IPS-11a (cell line): ENCODE data around the gene ANKS3.

Experiments
- H3K4me3 ChIP-seq: one replicate; pipeline ENCODE4 v1.5.1; 2013; ENCODE audit warnings: low read depth, low read length, control low read depth

ANKS3 gene

DNA sequence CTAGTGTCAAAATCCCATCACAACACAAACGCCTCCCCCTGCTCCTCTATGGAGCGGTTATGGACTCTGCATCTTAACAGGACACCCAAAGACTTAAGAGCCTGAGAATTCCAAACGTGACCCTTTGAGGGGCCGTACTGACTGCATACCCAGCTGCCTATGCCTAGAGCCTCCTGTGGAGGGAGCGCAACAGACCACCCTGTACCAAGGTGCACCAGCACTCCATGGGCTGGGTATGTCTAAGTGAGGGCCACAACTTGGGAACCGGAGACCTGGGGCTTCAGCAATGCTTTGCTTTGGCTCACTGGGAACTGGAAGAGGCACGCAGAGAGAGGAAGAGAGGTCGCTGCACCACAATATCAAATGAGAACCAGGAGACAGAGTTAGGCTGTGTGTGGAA is 5.4 kb downstream of the ANKS3 start:
- no peak overlapping the region for H3K4me3 ChIP-seq

DNA sequence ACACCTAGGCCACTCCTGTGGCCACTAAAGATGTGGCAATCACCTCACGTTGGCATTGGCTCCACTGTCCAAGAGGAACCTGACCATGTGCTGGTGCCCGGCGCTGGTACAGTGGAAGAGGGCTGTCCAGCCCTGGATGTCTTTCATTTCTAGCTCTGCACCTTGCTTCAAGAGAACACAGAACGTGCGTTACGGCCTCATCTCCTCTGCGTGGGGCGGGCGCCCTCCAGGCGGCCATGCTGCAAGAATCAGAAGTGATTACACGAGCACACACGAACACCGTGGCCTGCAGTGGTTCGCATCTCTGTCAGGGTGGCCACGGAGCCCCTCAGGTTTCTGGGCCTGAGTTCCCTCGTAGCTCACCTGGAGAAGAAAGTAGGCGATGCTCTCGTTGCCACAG is 7.5 kb downstream of the ANKS3 start:
- H3K4me3 ChIP-seq, result no peak overlapping the region

DNA sequence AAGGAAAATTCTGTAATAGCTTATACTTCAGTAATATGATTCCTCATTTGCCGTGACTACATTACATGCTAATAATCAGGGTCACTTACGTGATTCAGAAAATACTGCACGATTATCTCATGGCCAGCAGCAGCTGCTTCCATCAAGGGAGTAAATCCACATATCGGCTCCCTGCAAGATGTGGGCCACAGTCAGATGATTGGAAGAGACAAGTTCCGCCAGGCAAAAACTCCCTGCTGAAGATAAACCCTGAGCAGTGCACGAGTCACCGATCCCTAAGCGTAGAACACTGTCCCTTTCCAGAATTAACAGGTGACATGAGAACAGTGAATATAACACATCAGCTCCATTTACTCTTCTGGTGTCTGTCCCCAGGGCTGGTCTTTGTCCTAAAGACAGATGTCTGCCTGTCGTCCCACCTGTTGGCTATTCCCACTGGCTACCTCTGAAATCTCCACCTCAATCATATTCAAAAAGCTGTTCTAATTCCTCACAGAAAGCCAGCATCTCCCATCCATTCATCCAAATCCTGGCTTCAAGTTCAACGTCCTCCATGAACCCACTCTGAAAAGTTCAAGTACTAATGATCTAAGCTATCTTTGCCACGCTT is 9.3 kb downstream of the ANKS3 start:
- no peak overlapping the region for H3K4me3 ChIP-seq

DNA sequence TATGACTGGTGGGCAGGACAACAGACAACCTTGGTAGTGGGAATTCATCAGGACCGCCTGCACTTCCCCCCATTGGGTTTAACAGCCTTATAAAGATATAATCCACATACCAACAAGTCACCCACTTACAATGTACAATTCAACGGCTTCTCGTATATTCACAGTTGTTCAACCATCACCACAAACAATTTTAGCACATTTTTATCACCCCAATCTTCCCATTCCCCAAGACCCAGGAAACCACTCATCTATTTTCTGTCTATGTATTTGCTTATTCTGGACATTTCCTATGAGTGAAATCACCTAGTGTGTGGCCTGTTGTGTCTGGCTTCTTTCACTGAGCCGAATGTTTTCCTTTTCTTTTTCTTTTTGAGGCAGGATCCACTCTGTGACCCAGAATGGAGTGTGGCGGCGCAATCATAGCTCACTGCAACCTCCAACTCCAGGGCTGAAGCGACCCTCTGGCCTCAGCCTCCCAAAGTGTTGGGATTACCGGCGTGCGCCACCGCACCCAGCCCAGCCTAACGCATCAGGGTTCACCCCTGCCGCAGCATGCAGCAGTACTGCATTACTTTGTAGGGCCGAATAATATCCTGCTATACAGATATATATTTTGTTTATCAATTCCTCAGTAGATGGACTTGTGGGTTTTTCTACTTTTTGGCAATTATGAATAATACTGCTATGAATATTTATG is 10.9 kb downstream of the ANKS3 start:
- H3K4me3 ChIP-seq, result no peak overlapping the region

DNA sequence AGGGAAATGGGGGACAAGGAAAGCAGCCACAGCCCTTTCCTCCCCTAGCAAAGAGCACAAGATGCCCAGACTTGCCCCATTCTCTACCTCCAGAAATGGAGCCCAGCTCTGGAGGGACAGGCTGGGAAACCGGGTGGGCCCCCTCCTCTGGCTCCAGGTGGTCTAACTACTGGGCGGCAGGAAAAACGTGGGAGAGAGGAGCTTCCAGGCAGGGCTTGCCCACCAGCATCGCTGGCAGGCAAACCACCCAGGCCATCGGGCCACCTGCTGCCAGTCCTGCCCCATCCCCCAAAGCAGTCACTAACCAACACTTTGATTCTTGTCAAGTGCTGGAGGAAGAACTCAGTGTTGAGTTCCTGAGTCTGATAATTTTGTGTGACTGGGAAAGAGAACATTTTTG is 15.6 kb downstream of the ANKS3 start:
- H3K4me3 ChIP-seq, result no peak overlapping the region

DNA sequence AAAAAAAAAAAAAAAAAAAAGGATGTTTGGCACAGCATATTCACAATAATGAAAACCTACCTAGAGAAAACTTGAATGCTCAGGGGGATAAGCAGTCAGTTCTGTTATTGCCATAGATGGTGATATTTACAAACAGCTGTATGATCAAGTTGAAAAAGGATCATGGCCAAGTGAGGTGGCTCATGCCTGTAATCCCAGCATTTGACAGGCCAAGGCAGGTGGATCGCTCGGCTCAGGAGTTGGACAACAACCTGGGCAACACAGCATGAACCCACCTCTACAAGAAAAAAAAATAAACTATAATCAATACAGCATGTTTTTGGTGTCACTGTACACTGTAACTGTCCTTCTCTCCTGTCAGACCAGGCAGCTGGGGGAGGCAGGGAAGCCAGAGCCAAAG is 19.1 kb downstream of the ANKS3 start:
- H3K4me3 ChIP-seq, result no peak overlapping the region

DNA sequence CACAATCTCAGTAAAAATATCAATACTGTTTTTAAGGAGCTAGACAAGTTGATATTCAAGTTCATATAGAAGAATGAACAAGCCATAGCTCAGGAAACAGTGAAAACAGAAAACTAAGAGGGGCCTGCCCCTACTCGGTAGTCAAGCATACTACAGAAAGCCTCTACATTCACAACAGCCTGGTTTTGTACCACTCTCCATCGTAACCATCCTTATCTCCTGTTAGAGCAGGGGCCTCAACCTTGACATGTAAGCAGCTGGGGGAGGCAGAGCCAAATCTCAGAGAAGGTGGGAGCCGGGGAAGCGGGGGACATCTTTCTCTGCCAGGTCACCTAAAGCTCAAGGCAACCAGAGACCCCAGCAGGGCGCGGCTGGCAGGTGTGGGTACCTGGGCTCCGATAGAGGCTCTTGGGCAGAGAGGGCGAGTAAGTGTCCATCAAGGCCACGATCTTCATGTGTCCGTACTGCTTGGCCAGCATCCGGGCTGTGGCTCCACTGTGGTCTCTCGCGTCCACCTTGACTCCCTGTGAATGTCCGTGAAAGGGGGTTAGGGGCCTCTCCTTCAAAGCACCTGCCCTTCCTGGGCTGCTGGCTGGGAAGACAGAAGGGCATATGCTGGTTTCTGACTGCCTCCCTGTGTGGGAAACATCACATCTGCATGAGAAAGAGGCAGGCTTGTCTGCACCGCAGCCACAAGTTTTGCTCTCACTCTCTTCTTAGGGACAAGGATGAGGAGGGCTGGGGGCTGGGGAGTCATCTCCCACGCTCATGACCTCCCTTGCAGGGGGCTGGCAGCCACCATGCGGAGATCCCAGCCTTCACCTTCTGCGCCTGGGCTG is 20.2 kb downstream of the ANKS3 start:
- H3K4me3 ChIP-seq, result no peak overlapping the region

DNA sequence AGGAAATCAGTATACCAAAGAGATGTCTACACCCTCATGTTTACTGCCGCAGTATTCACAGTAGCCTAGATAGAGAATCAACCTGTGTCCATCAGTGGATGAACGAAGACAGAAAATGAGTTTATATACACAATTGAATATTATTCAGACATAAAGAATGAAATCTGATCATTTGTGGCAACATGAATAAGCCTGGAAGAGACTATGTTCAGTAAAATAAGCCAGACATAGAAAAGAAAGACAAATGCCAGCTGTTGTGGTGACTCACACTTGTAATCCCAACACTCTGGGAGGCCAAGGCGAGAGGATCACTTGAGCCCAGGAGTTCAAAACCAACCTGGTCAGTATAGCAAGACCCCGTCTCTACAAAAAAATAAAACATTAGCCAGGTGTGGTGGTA is 24.6 kb downstream of the ANKS3 start:
- no peak overlapping the region for H3K4me3 ChIP-seq

DNA sequence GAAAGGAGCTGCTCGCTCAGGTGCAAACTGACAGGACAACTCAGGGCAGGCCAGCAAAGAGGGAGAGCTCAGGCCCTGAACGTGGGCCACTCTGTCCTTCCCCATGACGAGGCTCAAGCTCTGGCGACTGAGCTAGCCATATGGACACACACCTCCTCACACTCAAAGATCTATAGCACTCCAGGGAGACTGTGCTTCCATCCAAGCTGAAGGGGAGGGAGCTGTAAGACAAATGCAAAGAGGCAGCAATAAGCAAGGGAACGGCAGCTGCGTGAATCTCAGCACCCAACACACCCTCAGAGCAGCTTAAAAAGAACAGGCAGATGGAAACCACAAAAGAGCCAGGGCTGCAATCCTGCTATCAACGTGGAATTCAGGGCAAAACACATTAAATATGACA is 27.2 kb downstream of the ANKS3 start:
- no peak overlapping the region for H3K4me3 ChIP-seq

DNA sequence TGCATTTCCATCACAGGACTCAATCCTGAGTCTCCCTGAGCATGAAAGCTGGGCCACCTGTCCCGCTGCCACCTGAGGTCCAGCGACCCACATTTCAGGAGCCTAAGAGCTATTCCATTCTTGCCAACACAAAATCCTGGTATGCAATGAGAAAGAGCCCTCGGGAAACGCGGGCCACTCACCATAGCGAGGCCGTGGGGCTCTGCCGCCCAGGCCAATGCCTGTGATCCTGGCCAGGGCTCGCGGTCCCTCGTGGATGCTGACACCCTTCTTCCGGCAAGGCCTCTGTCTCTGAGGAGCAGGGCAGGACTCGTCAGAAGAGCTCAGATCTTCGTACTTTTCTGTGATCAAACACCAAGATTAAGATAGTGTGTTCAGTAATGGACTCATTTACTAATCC is 29.2 kb downstream of the ANKS3 start:
- no peak overlapping the region for H3K4me3 ChIP-seq

DNA sequence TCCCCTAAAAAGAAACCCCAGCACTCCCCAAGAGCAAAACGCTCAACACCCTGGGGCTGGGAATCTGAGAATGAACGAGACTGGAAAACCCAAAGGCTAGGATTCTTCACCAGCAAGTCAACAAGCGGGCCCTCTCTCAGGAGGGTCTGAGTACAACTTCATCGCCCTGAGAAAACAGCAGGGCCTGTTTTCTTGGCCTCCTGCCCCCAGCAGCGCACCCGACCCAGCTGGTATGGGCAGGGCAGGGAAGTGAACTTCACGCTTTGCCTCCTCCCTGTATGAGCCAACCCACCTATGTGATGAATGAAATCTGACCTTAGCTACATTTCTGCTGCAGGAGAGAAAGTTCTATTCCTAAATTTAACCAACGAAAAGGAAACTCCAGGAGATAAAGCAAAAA is 29.6 kb downstream of the ANKS3 start:
- no peak overlapping the region for H3K4me3 ChIP-seq

DNA sequence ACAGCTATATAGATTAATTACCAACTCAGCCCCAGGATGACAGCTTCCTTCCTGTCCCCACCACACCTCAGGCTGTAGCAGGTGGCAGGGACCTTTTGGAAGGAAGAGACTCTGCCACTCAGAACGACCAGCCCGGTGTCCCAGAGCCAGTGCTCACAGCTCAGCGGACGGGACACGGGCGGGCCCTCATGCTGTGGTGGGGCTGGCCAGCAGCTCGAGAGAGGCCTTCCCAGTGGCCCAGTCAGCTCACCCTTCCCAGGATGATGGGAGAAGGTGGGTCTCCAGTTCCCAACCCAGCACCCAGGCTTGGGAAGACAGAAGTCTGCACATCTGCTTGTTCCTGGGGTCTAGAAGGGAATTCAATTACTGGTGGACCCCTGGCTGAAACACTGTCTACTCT is 30.2 kb downstream of the ANKS3 start:
- no peak overlapping the region for H3K4me3 ChIP-seq

DNA sequence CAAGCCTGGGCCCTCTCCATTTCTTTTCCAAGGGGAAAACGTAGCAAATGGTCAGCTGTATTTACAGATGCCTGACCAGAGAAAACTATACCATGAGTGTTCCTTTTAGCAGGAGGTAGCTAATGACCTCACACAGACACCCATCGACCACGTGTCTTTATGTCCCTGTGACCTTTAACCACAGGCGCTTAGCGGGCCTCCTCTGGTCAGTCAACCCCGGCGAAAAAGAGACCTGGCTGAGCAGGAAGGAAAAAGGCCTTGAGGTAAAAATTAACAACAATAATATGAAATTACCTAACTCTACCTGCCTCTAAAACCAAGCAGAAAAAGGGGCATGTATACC is 31.6 kb downstream of the ANKS3 start:
- no peak overlapping the region for H3K4me3 ChIP-seq

DNA sequence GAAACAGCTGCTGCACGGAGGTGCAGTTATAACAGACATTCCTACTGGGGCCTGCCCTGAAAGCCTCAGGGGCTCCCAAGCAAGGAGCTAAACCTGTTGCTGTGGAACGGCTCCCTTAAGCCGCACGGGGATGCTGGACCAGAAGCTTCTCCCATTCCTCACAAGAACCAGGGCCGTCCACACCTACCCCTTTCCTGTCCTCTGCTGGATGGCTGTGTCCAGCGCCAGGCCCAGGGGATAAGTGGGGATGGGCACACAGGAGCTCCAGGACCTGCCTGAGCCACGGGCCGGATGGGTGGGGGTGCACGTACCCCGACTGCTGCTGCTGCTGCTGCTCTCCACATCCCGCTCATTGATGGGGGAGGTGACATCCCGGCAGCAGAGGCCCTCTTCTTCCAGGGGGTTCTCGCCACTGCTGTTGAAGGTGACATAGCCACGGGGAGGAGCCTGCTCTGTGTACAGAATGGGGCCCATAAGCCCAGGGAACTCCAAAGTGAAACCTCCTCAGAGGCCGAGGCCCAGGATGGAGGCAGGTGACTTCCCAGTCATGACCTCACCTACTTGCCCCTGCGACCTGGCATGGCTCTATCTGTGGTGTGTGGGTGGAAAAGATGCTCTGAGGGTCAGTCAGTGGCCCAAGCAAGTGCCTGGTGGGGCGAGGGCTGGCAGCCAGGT is 32.1 kb downstream of the ANKS3 start:
- H3K4me3 ChIP-seq, result no peak overlapping the region

DNA sequence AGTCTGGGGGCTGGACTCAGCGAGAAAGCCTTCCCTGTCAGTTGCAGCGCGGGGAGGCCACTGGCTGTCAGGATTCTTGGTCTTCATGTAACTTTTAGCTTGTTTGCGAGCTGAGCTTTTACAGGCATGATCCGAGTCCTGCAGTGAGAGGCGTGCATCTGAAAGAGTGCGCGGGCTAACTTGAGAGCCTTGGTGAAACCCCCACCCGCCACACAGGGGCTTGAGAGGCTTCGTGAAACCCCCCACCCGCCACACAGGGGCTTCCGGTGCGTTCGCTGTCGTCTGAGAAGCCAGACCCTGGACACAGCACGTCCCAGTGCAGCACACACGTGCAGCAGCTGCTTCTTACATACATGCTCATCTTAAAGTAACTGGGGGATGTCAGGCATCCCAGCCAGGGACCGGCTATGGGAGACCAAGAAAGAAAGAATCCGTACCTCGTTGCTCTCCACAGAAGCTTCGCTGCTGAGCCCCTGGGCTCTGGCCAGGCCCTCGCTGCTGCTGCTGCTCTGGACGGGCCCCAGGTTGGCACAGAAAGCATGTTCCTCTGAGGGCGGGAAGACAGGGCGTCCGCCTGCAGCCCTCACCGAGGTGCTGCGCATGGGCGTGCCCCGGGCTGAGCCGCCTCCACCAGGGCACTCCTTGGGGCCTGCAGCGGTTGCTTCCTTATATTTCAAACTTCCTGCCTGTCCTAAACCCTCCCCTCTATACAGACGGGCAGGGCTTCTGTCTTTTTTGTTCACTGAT is 32.9 kb downstream of the ANKS3 start:
- no peak overlapping the region for H3K4me3 ChIP-seq

DNA sequence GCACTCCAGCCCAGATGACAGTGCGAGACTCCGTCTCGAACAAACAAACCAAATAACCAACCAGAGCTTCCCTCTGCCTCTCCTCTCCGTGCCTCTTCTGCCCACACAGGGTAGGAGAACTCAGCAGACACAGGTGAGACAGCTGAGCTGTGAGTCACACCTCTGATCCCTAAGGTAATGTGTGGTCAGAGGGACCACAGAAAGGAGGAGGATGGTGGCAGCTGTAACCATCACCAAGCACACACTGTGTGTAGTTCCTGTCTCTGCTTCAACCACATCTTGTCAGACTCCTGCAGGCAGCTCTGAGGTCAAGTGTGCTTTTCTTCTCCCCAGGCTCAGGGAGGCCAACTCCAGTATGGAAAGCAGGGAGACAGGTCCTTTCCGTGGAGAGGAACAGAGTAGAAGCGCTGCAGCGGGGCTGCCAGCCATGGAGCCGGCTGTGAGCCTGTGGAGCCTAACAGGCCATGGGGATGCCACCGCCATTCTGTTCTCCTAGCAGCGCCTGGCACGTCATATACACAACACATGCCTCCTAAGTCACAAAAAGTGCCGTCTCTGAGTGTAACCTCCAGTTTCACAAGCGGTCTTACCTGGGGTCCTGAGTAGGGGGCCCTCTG is 33.6 kb downstream of the ANKS3 start:
- no peak overlapping the region for H3K4me3 ChIP-seq

DNA sequence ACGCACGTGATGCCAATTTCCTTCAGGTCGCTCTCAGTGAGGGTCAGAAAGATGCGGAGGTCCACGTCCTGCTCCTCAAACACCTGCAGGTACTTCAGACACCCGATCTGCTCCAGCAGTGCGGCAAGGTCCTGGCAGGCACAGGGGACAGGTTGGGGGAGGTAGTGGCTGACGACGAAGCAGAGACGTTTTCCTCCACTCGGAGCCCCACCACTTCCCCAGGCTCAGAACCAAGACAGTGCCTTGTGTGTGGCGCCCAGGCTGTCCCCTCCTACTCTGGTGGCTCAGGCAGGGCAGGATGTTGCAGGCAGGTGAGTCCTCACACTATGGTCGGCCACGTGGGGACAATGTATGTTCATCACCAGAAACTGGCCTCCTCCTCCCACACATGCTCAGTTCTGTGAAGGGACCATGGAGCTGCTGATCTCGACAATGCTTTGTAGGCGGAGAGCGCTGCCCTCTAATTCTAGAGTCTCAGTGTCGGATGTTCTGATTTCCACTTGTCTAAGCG is 35.0 kb downstream of the ANKS3 start:
- no peak overlapping the region for H3K4me3 ChIP-seq

DNA sequence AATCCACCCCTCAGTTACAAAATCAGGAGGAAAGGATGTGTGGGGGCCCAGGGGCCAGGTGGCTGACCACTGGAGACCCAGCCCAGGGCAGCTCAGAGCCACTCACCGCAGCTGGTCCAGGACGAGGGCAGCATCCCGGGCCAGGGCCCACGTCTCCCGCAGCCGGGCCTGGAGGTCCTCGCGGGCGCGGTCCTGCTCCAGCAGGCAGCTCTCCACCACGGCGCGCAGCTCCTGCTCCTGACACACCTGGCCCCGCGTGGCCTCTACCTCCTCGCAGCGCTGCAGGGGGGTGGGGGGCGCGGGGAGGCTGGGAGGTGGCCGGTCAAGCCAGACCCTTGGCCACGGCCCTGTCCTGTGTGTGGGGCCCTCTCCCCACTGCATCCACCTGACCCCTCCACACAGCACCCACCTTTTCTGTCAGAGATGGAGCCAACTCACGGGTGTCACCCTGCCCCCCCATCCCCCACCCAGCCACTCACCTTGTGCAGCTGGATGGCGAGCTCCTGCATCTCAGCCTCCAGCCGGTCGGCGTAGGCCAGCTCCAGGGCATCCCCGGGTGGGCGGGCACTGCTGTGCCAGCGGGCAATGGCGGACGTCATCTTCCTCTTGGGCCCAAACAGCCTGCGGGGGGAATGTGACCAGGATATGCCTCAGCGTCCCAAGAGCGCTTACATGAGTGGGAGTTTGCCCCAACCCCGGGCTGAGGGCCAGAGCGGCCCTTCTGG is 35.6 kb downstream of the ANKS3 start:
- H3K4me3 ChIP-seq, result no peak overlapping the region

DNA sequence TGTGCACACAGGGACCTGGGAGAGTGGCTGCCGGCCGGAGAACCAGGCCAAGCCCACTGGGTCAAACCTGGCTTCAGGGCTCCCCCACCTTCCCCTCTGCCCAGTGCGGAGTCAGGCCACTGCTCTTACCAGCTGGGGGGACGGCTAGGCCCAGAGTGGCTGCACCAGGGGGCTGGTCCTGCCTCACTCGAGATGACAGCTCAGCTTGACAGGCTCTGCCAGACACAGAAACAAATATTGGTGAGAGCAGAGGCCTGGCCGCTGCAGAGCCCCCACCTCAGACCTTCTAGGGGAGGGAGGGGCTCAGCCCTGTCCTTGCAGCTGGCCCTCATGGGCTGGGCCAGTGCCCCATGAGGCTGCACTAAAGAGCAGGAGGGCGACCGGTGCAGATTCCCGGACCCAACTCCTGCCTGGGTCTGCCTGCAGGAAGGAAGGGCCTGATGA is 36.2 kb downstream of the ANKS3 start:
- H3K4me3 ChIP-seq, result no peak overlapping the region
